Fibroblast of lung (primary cell): ENCODE results near the gene SLC10A1.

ENCODE experiments used
- CTCF ChIP-seq, 2 donors: IDR thresholded peaks in 1 of 2; conservative IDR thresholded peaks in 1 of 2; 1 replicate in 1 of 2; 2 replicates in 1 of 2; pipeline ENCODE4 v1.5.1; 2011 to 2012; ENCODE audit warnings: low read length in 2 of 2, control low read depth in 1 of 2, inconsistent platforms in 1 of 2, low read depth in 1 of 2, mild to moderate bottlenecking in 1 of 2
- EZH2 ChIP-seq: IDR thresholded peaks from 2 replicates; pipeline ENCODE4 v1.5.1; 2012; ENCODE audit warnings: low read length, control low read depth, mild to moderate bottlenecking; ENCODE audit errors: missing control alignments

- no peak for TF ChIP-seq CTCF (conservative IDR thresholded peaks at IDR 0.05 in 1 of 2, IDR thresholded peaks at IDR 0.05 in 1 of 2; ENCODE audit: low read depth in 1 of 2, low read length in 2 of 2)
- no peak for TF ChIP-seq EZH2
These were observed 47.1 kb downstream of the SLC10A1 start for GRCh38 chr14:69749956-69750355.
